BJ (cell line): ENCODE data around the gene RAN. TPM values are rescaled to one million over a fixed set of nuclear protein-coding genes. Genes with fewer than 3 reads are reported as not detected.

Experiments used
- CTCF ChIA-PET: fragments of 350-600 bp; formaldehyde crosslinking; extraction: SDS; loops from one replicate; lab custom pipeline; 2021; ENCODE audit warnings: antibody characterized with exemption, inconsistent platforms; lab: Yijun Ruan, JAX
- POLR2A ChIA-PET: fragments of 300-600 bp; sonication (Branson Sonifier 250); formaldehyde crosslinking; extraction: SDS; loops from one replicate; lab custom pipeline; 2021; ENCODE audit warnings: antibody characterized with exemption; lab: Charles Lee
- DNase-seq: peaks from one replicate; pipeline ENCODE4 v3.0.0-alpha.2; 2011; ENCODE audit warnings: low read depth
- H3K27me3 ChIP-seq: 2 replicates; pipeline ENCODE4 v1.6.0; 2011; ENCODE audit warnings: low read length; ENCODE audit not compliant: control insufficient read depth, insufficient read depth
- H3K36me3 ChIP-seq: 2 replicates; pipeline ENCODE4 v1.5.1; 2011; ENCODE audit warnings: low read length; ENCODE audit not compliant: control insufficient read depth, insufficient read depth
- H3K4me3 ChIP-seq: 2 replicates; pipeline ENCODE4 v1.5.1; 2011; ENCODE audit warnings: low read depth, mild to moderate bottlenecking, control low read depth, low read length
- polyA plus RNA-seq: library from polyadenylated mRNA; depleted of rRNA; stranded (reverse); fragments of >200 nt; gene quantifications from 2 replicates; pipeline ENCODE4 v1.2.3, GENCODE V29; 2011
- TF ChIP-seq, protein P1 (sequence below): IDR thresholded peaks from 2 replicates; pipeline ENCODE4 v1.5.1; 2011; ENCODE audit warnings: low read depth, mild to moderate bottlenecking, control low read depth, inconsistent platforms, low read length, moderate library complexity; ENCODE audit not compliant: insufficient read depth

The RAN gene
- polyA plus RNA-seq, 1 experiment, result 1,011 TPM

- peak overlapping the region; percentile 55 for H3K4me3 ChIP-seq
- peaks cover 6% of the 10 kb centered on the region for H3K36me3 ChIP-seq
- TF ChIP-seq, protein P1, sequence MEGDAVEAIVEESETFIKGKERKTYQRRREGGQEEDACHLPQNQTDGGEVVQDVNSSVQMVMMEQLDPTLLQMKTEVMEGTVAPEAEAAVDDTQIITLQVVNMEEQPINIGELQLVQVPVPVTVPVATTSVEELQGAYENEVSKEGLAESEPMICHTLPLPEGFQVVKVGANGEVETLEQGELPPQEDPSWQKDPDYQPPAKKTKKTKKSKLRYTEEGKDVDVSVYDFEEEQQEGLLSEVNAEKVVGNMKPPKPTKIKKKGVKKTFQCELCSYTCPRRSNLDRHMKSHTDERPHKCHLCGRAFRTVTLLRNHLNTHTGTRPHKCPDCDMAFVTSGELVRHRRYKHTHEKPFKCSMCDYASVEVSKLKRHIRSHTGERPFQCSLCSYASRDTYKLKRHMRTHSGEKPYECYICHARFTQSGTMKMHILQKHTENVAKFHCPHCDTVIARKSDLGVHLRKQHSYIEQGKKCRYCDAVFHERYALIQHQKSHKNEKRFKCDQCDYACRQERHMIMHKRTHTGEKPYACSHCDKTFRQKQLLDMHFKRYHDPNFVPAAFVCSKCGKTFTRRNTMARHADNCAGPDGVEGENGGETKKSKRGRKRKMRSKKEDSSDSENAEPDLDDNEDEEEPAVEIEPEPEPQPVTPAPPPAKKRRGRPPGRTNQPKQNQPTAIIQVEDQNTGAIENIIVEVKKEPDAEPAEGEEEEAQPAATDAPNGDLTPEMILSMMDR, result peak; percentile 73
- POLR2A ChIA-PET, result no interaction called here
- no peaks in the 10 kb centered on the region for H3K27me3 ChIP-seq
- DNase-seq, result peak; percentile 66
- CTCF ChIA-PET, result interaction anchor here (0.6 to 1.7 kb wide), 10 partner anchors 8 to 44 kb away, joined by 3 to 6 read pairs (median 3); no protein-coding TSS in a partner anchor
Measured at GRCh38 chr12:130870442-130871285, 1.2 kb upstream of the RAN start.

- ChIA-PET CTCF (no interaction called here), POLR2A (no interaction called here)
- TF ChIP-seq, protein P1, result no peak
- H3K27me3 ChIP-seq, result no peaks in the 10 kb centered on the region
- H3K4me3 ChIP-seq, result peak overlapping the region; percentile 85
- DNase-seq, result no peak
- H3K36me3 ChIP-seq, result peaks cover 6% of the 10 kb centered on the region
Measured at GRCh38 chr12:130872179-130873096, 572 bp downstream of the RAN start.

DNA sequence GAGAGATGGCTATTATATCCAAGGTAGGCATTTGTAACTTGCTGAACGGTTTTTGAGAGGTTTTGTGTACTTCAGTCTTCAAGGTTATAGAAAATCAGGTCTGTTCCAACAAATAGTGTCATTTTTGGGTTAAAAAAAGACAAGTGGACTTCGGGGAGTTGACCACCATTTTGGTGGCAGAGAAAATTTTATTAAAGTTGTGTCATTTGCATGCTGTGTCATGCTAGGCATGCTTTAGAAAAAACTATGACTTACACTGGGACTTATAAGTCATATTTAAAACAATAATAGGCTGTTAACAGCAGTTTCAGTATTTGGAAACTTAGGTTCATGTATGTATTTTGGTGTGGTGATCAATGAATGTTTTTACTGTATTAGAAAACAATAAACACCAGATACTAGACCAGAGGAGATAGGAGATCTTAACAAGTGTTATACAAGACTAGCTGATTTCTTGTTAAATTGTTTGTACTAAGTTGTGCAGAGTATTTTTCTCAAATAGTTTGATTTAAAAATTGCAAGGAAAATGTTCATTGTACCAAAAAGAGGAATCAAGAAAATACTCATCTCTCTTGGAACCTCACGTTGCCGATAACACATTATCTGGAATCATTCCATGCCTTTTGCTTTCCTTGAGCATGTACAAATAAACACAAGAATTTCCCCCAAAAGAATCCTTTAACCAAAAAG is 1.4 kb downstream of the RAN start:
- no peaks in the 10 kb centered on the region for H3K27me3 ChIP-seq
- H3K36me3 ChIP-seq, result peaks cover 6% of the 10 kb centered on the region
- ChIA-PET POLR2A (no interaction called here), CTCF (no interaction called here)
- H3K4me3 ChIP-seq, result peak overlapping the region; percentile 85
- DNase-seq, result no peak
- TF ChIP-seq, protein P1, result no peak

DNA sequence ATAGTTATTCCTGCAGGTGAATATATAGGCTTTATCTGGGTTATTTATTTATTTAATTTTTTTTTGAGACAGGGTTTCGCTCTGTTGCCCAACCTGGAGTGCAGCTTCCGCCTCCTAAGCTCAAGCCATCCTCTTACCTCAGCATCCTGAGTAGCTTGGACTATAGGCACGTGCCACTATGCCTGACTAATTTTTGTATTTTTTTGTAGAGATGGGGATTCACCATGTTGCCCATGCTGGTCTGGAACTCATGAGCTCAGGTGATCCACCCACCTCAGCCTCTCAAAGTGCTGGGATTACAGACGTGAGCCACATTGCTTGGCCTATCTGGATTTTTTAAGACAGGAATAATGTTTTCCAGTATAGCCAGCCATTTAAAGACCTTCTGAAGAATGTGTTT is 2.0 kb downstream of the RAN start:
- ChIA-PET CTCF (no interaction called here), POLR2A (no interaction called here)
- H3K36me3 ChIP-seq, result peaks cover 6% of the 10 kb centered on the region
- no peak overlapping the region; the same call in 1 of the 2 replicates for H3K4me3 ChIP-seq
- TF ChIP-seq, protein P1, result no peak
- no peaks in the 10 kb centered on the region for H3K27me3 ChIP-seq
- DNase-seq, result no peak
